HepG2 (cell line): ENCODE results near the gene RIN3. TPM values are rescaled to one million over a fixed set of nuclear protein-coding genes. Genes with fewer than 3 reads are reported as not detected.

ENCODE experiments used
- ATAC-seq: fragments of 200-7000 bp; cut with Tn5 transposase; 3 replicates; pipeline ENCODE4 v1.9.1; 2020; ENCODE audit warnings: mild to moderate bottlenecking, moderate library complexity
- BruUV-seq: library from RNA; stranded (reverse); fragments of 400-500 nt; replicated peaks from 2 replicates; lab custom pipeline; 2021; lab: Mats Ljungman, UMichigan
- CTCF ChIA-PET: fragments of 300-600 bp; formaldehyde crosslinking; extraction: SDS; loops from one replicate; lab custom pipeline; 2021; ENCODE audit warnings: low total read pairs, inconsistent platforms, low intra/inter-chr PET ratio; lab: Yijun Ruan, JAX
- POLR2A ChIA-PET: fragments of 350-600 bp; sonication (Branson Sonifier 250); formaldehyde crosslinking; loops from one replicate; lab custom pipeline; 2020; ENCODE audit warnings: antibody characterized with exemption, inconsistent platforms; lab: Yijun Ruan, JAX
- DNase-seq: peaks from one replicate; pipeline ENCODE4 v3.0.0-alpha.2; 2015; ENCODE audit warnings: low spot score
- FAIRE-seq: peaks from 3 replicates; lab custom pipeline; 2011; peaks lifted over from hg19 to GRCh38; lab: Jason Lieb, UNC
- H2AFZ ChIP-seq: one replicate; pipeline ENCODE4 v1.6.1; 2011; ENCODE audit warnings: low read length, inconsistent platforms
- H3K27ac ChIP-seq: fragments of 300-600 bp; 3 replicates; pipeline ENCODE4 v1.8.0; 2011; ENCODE audit warnings: mixed run types, mild to moderate bottlenecking, mixed read lengths, low read length, inconsistent platforms; ENCODE audit not compliant: insufficient read depth; ENCODE audit errors: extremely low read length
- H3K27me3 ChIP-seq, 2 experiments: fragments of 200-600 bp in 1 of 2; 2 replicates in 1 of 2; 3 replicates in 1 of 2; pipeline versions ENCODE4 v1.6.0 to v1.8.0; 2011; ENCODE audit warnings: low read length in 2 of 2, mild to moderate bottlenecking in 2 of 2, moderate library complexity in 2 of 2, inconsistent platforms in 1 of 2; ENCODE audit not compliant: insufficient read depth in 2 of 2, control insufficient read depth in 1 of 2
- H3K36me3 ChIP-seq, 2 experiments: fragments of 200-600 bp in 1 of 2; replicated peaks in 1 of 2; 2 replicates in 1 of 2; 3 replicates in 1 of 2; pipeline versions ENCODE4 v1.5.1 to v1.8.0; 2011; ENCODE audit warnings: low read length in 2 of 2, inconsistent platforms in 1 of 2; ENCODE audit not compliant: insufficient read depth in 2 of 2, control insufficient read depth in 1 of 2
- H3K4me1 ChIP-seq: 2 replicates; pipeline ENCODE4 v1.5.1; 2012; ENCODE audit warnings: low read length, inconsistent platforms; ENCODE audit not compliant: insufficient read depth
- H3K4me2 ChIP-seq: 2 replicates; pipeline ENCODE4 v1.6.0; 2011; ENCODE audit warnings: low read depth, low read length, inconsistent platforms
- H3K4me3 ChIP-seq, 3 experiments: fragments of 200-600 bp in 1 of 3; sonication (generic), shearing (Covaris generic) in 1 of 3; replicated peaks in 1 of 3; 2 replicates each; pipeline ENCODE4 v1.5.1; 2011 to 2016; ENCODE audit warnings: low read length in 3 of 3, inconsistent platforms in 2 of 3, low read depth in 2 of 3, mild to moderate bottlenecking in 2 of 3, control low read depth in 1 of 3, mixed read lengths in 1 of 3; ENCODE audit not compliant: insufficient read depth in 1 of 3
- H3K79me2 ChIP-seq: one replicate; pipeline ENCODE4 v1.6.1; 2011; ENCODE audit warnings: low read length, inconsistent platforms; ENCODE audit not compliant: insufficient read depth
- H3K9ac ChIP-seq: 2 replicates; pipeline ENCODE4 v1.6.0; 2011; ENCODE audit warnings: mild to moderate bottlenecking, low read depth, low read length, inconsistent platforms; ENCODE audit not compliant: insufficient read depth
- H3K9me3 ChIP-seq: 2 replicates; pipeline ENCODE4 v1.5.1; 2012; ENCODE audit warnings: mild to moderate bottlenecking, low read length
- H4K20me1 ChIP-seq: 2 replicates; pipeline ENCODE4 v1.6.0; 2011; ENCODE audit warnings: inconsistent platforms, mild to moderate bottlenecking, low read length, moderate library complexity; ENCODE audit not compliant: insufficient read depth
- CBX2 ChIP-seq, 2 experiments: fragments of 200-600 bp in 1 of 2; sonication (generic); formaldehyde crosslinking in 1 of 2; IDR thresholded peaks; 2 replicates each; pipeline versions ENCODE4 v1.7.0 to v1.8.1; 2018 to 2022; ENCODE audit warnings: low read depth in 2 of 2, low read length in 1 of 2, mild to moderate bottlenecking in 1 of 2, missing genetic modification reagents in 1 of 2
- CEBPB ChIP-seq: IDR thresholded peaks from 2 replicates; pipeline ENCODE4 v1.6.1; 2011; ENCODE audit warnings: low read depth, low read length, improper control_type of control experiment, borderline replicate concordance
- EHMT2 ChIP-seq: fragments of 200-600 bp; sonication (generic); IDR thresholded peaks from 2 replicates; pipeline ENCODE4 v1.7.0; 2017; ENCODE audit warnings: antibody characterized with exemption, low read depth, low read length, borderline replicate concordance
- KDM6A ChIP-seq: IDR thresholded peaks from 2 replicates; pipeline ENCODE4 v1.6.1; 2016; ENCODE audit warnings: low read depth
- NFKB2 ChIP-seq: sonication (generic); formaldehyde crosslinking; IDR thresholded peaks from 2 replicates; pipeline ENCODE4 v1.4.0; 2020; ENCODE audit warnings: missing genetic modification reagents, borderline replicate concordance
- POLR2A ChIP-seq, 2 experiments: IDR thresholded peaks; 2 replicates each; pipeline ENCODE4 v1.6.1; 2011; ENCODE audit warnings: low read depth in 2 of 2, low read length in 2 of 2, mild to moderate bottlenecking in 1 of 2, moderate library complexity in 1 of 2; ENCODE audit not compliant: insufficient read depth in 1 of 2
- ZNF101 ChIP-seq: sonication (generic); formaldehyde crosslinking; IDR thresholded peaks from 2 replicates; pipeline ENCODE4 v1.4.0; 2020; ENCODE audit warnings: mild to moderate bottlenecking, low read depth, missing genetic modification reagents, borderline replicate concordance
- ZNF121 ChIP-seq: sonication (generic); formaldehyde crosslinking; IDR thresholded peaks from 2 replicates; pipeline ENCODE4 v1.5.0; 2020; ENCODE audit warnings: mild to moderate bottlenecking, missing genetic modification reagents
- ZNF260 ChIP-seq: sonication (generic); formaldehyde crosslinking; IDR thresholded peaks from 2 replicates; pipeline ENCODE4 v1.4.0; 2020; ENCODE audit warnings: missing genetic modification reagents, low read depth, mild to moderate bottlenecking, borderline replicate concordance
- ZNF367 ChIP-seq: sonication (generic); formaldehyde crosslinking; IDR thresholded peaks from 2 replicates; pipeline ENCODE4 v1.4.0; 2020; ENCODE audit warnings: missing genetic modification reagents, borderline replicate concordance
- ZNF607 ChIP-seq: sonication (generic); formaldehyde crosslinking; IDR thresholded peaks from 2 replicates; pipeline ENCODE4 v1.5.1; 2020; ENCODE audit warnings: missing genetic modification reagents, mild to moderate bottlenecking, borderline replicate concordance
- WGBS: methylation state at CpG from one replicate; pipeline ENCODE4 v1.1.6; 2017; ENCODE audit warnings: low lambda C conversion rate; 5-methylcytosine and 5-hydroxymethylcytosine counted together
- in situ Hi-C: cut with HindIII; loops from 2 replicates; pipeline ENCODE4 v1.10.0; 2017; ENCODE audit warnings: low pct_unique_long_range_greater_than_20kb; ENCODE audit not compliant: extremely low pct_ligation_motif_present
- intact Hi-C: fragments of 100-400 bp; cut with micrococcal nuclease; formaldehyde crosslinking; loops from one replicate; pipeline ENCODE4 v1.10.0; 2022; ENCODE audit not compliant: unreplicated experiment
- polyA plus RNA-seq, 8 experiments: library from polyadenylated mRNA; depleted of rRNA in 3 of 8; stranded (reverse) in 7 of 8; unstranded in 1 of 8; fragments of >200 nt; fragmentation: Illumina TruSeq in 4 of 8; extraction: Trizol in 4 of 8; gene quantifications; 2 replicates each; pipeline versions ENCODE4 v1.2.1 to v1.2.3, GENCODE V29; 2011 to 2016; ENCODE audit warnings: low read depth in 4 of 8, missing spikeins in 1 of 8, mixed read lengths in 1 of 8; ENCODE audit not compliant: insufficient read depth in 1 of 8
- total RNA-seq, 5 experiments: library from RNA; depleted of rRNA; stranded (reverse); fragments of >200 nt; fragmentation: Illumina TruSeq; extraction: Trizol; gene quantifications; 2 replicates each; pipeline ENCODE4 v1.2.3, GENCODE V29; 2016; ENCODE audit warnings: low read depth in 1 of 5
- TF ChIP-seq, protein P1 (sequence below): sonication (generic); formaldehyde crosslinking; IDR thresholded peaks from 2 replicates; pipeline ENCODE4 v1.4.0; 2020; ENCODE audit warnings: low read depth, missing genetic modification reagents
- TF ChIP-seq, protein P2 (sequence below), 2 experiments: fragments of 450-650 bp in 1 of 2; sonication (generic) in 1 of 2; formaldehyde crosslinking; IDR thresholded peaks; 2 replicates each; pipeline versions ENCODE4 v1.5.0 to v1.8.0; 2020 to 2022; ENCODE audit warnings: mild to moderate bottlenecking in 1 of 2, missing genetic modification reagents in 1 of 2
- TF ChIP-seq, protein P3 (sequence below): IDR thresholded peaks from 2 replicates; pipeline ENCODE4 v1.6.1; 2016; ENCODE audit warnings: missing compliant biosample characterization, missing genetic modification reagents, borderline replicate concordance
- TF ChIP-seq, protein P4 (sequence below): sonication (generic); formaldehyde crosslinking; IDR thresholded peaks from 2 replicates; pipeline ENCODE4 v1.5.0; 2020; ENCODE audit warnings: mild to moderate bottlenecking, missing genetic modification reagents, moderate library complexity

RIN3 gene
- total and polyA plus RNA-seq, 2 of the 13 experiments (the other 11 are each of a cell fraction or from before 2014, with no cell fraction given), result 2.3 to 3.6 TPM

DNA sequence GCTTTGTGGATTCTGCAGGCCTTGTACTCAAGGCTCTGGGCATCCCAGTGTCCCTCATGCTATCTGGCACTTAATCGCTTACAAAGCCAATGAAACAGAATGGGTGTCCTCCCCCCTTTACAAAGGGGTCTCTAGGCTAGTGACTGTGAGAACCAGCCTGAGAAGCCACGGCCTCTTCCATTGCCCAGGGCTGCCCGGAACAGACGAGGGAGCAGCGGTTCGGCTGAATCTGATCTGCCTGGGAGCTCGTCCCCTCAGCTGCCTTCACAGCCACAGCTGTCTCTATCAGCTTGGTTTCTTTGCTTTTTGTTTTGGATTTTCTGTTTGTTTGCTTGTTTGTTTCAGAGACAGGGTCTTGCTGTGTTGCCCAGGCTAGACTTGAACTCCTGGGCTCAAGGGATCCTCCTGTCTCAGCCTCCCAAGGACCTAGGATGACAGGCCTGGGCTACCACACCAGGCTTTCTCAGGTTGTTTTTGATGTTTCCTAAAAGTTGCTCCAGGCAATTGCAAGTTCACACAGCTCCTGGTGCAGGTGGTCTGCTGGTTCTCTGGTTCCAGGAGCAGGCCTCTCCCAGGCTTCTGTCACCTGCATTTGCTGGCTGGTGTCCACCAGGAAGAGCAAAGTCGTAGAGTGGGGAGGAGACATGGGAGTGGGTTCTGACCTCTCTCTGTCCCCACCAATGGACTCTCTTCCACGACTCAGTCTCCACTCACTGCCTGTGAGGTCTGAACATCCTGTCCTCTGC lies 10.9 kb upstream of the RIN3 start:
- Histone ChIP-seq H3K36me3 (no peaks in the 10 kb centered on the region), H3K4me1 (peaks cover 58% of the 10 kb centered on the region), H3K4me2 (peak overlapping the region; percentile 81), H3K4me3 (peak overlapping the region in 2 of 3 experiments; percentile 7 to 56; a peak in 3 of 6 replicates), H3K9me3 (no peaks in the 10 kb centered on the region), H3K27ac (peak overlapping the region; percentile 81), H3K79me2 (no peaks in the 10 kb centered on the region), H2AFZ (no peak overlapping the region), H4K20me1 (no peaks in the 10 kb centered on the region), H3K9ac (peak overlapping the region; percentile 57), H3K27me3 (no peaks in the 10 kb centered on the region; a peak in 1 of 5 replicates)
- no TSS peak for BruUV-seq
- in situ Hi-C loops, result no loop called here
- DNase-seq (no peak), FAIRE-seq (no peak), ATAC-seq (peak; percentile 26)
- whole genome bisulfite sequencing, result 64% methylated on average over 9 of the region's 9 CpGs
- intact Hi-C loops, result no loop called here
- ChIA-PET POLR2A (interaction anchor here (0.8 kb wide), 1 partner anchor 22 kb away, joined by 3 read pairs; no protein-coding TSS in a partner anchor), CTCF (no interaction called here)
- peak; percentile 93 for TF ChIP-seq ZNF121 (CRISPR knock-in tag)
- TF ChIP-seq, protein P1, sequence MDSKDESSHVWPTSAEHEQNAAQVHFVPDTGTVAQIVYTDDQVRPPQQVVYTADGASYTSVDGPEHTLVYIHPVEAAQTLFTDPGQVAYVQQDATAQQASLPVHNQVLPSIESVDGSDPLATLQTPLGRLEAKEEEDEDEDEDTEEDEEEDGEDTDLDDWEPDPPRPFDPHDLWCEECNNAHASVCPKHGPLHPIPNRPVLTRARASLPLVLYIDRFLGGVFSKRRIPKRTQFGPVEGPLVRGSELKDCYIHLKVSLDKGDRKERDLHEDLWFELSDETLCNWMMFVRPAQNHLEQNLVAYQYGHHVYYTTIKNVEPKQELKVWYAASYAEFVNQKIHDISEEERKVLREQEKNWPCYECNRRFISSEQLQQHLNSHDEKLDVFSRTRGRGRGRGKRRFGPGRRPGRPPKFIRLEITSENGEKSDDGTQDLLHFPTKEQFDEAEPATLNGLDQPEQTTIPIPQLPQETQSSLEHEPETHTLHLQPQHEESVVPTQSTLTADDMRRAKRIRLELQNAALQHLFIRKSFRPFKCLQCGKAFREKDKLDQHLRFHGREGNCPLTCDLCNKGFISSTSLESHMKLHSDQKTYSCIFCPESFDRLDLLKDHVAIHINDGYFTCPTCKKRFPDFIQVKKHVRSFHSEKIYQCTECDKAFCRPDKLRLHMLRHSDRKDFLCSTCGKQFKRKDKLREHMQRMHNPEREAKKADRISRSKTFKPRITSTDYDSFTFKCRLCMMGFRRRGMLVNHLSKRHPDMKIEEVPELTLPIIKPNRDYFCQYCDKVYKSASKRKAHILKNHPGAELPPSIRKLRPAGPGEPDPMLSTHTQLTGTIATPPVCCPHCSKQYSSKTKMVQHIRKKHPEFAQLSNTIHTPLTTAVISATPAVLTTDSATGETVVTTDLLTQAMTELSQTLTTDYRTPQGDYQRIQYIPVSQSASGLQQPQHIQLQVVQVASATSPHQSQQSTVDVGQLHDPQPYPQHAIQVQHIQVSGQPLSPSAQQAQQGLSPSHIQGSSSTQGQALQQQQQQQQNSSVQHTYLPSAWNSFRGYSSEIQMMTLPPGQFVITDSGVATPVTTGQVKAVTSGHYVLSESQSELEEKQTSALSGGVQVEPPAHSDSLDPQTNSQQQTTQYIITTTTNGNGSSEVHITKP, result no peak
- no peak for TF ChIP-seq ZNF260 (CRISPR knock-in tag)
- TF ChIP-seq, protein P2, sequence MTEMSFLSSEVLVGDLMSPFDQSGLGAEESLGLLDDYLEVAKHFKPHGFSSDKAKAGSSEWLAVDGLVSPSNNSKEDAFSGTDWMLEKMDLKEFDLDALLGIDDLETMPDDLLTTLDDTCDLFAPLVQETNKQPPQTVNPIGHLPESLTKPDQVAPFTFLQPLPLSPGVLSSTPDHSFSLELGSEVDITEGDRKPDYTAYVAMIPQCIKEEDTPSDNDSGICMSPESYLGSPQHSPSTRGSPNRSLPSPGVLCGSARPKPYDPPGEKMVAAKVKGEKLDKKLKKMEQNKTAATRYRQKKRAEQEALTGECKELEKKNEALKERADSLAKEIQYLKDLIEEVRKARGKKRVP (CRISPR knock-in tag; IDR thresholded peaks at IDR 0.05), result no peak
- TF ChIP-seq EHMT2, result no peak
- TF ChIP-seq, protein P3, sequence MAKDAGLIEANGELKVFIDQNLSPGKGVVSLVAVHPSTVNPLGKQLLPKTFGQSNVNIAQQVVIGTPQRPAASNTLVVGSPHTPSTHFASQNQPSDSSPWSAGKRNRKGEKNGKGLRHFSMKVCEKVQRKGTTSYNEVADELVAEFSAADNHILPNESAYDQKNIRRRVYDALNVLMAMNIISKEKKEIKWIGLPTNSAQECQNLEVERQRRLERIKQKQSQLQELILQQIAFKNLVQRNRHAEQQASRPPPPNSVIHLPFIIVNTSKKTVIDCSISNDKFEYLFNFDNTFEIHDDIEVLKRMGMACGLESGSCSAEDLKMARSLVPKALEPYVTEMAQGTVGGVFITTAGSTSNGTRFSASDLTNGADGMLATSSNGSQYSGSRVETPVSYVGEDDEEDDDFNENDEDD (CRISPR knock-in tag), result no peak
- TF ChIP-seq, protein P4, sequence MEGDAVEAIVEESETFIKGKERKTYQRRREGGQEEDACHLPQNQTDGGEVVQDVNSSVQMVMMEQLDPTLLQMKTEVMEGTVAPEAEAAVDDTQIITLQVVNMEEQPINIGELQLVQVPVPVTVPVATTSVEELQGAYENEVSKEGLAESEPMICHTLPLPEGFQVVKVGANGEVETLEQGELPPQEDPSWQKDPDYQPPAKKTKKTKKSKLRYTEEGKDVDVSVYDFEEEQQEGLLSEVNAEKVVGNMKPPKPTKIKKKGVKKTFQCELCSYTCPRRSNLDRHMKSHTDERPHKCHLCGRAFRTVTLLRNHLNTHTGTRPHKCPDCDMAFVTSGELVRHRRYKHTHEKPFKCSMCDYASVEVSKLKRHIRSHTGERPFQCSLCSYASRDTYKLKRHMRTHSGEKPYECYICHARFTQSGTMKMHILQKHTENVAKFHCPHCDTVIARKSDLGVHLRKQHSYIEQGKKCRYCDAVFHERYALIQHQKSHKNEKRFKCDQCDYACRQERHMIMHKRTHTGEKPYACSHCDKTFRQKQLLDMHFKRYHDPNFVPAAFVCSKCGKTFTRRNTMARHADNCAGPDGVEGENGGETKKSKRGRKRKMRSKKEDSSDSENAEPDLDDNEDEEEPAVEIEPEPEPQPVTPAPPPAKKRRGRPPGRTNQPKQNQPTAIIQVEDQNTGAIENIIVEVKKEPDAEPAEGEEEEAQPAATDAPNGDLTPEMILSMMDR (CRISPR knock-in tag), result no peak
- TF ChIP-seq KDM6A, result no peak
- no peak for TF ChIP-seq NFKB2 (CRISPR knock-in tag)
- no peak for TF ChIP-seq CEBPB
- peak in 1 of 2 experiments; percentile 14; a peak in 1 of 4 replicates for TF ChIP-seq POLR2A (IDR thresholded peaks at IDR 0.05; ENCODE audit: insufficient read depth in 1 of 2, low read depth in 2 of 2, low read length in 2 of 2)
- no peak for TF ChIP-seq ZNF367 (CRISPR knock-in tag)
- TF ChIP-seq ZNF607 (CRISPR knock-in tag), result no peak
- TF ChIP-seq CBX2 (IDR thresholded peaks at IDR 0.05; ENCODE audit: low read depth, low read length), result no peak
- no peak for TF ChIP-seq CBX2 (CRISPR knock-in tag; IDR thresholded peaks at IDR 0.05; ENCODE audit: low read depth)
- TF ChIP-seq ZNF101 (CRISPR knock-in tag), result no peak
